GM18907 (cell line): ENCODE data around the gene MRFAP1L1.
"Not testable (repeated sequence)": the region's sequence is repeated elsewhere in the genome, so short reads cannot be mapped to it uniquely, and the experiment has no call there.

Source experiments
- ATAC-seq: cut with Tn5 transposase; IDR thresholded peaks from one replicate; pipeline ENCODE4 v1.9.1; 2021; ENCODE audit warnings: mild to moderate bottlenecking, moderate library complexity; ENCODE audit not compliant: unreplicated experiment

The MRFAP1L1 gene

GRCh38 chr4:6692379-6692778, 17.3 kb downstream of the MRFAP1L1 start:
- ATAC-seq, result no peak

GRCh38 chr4:6689506-6689960, 20.1 kb downstream of the MRFAP1L1 start:
- ATAC-seq, result no peak

DNA sequence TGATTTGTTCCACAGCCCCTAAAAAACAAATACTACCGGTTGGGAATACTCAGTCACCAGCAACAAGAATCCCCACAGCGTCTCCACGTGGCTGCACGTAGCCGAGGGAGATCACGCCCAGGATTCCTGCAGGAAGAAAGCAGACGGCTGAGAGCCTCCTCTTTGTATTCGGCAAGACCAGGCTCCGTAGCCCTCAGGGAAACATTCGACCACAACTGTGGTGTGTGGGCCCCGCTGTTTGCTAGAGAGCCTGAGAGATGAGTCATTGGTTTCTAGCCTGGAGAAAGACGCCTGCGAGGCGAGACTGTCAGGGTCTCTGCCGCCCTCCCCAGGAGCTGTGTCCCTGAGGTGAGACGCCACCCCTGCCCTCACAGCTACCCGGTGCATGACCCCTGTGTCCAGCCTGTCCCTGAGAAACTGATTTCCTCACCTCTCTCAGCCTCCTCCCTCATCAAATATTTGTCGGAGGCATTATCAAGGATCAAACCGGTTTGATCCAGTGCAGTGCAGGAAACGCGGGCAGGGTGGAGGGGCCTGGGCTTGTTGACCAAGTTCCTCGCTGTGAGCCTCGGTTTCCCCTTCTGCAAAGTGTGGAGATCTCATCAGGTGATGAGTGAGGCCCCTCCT, 20.7 kb downstream of the MRFAP1L1 start:
- ATAC-seq, result peak; percentile 79

DNA sequence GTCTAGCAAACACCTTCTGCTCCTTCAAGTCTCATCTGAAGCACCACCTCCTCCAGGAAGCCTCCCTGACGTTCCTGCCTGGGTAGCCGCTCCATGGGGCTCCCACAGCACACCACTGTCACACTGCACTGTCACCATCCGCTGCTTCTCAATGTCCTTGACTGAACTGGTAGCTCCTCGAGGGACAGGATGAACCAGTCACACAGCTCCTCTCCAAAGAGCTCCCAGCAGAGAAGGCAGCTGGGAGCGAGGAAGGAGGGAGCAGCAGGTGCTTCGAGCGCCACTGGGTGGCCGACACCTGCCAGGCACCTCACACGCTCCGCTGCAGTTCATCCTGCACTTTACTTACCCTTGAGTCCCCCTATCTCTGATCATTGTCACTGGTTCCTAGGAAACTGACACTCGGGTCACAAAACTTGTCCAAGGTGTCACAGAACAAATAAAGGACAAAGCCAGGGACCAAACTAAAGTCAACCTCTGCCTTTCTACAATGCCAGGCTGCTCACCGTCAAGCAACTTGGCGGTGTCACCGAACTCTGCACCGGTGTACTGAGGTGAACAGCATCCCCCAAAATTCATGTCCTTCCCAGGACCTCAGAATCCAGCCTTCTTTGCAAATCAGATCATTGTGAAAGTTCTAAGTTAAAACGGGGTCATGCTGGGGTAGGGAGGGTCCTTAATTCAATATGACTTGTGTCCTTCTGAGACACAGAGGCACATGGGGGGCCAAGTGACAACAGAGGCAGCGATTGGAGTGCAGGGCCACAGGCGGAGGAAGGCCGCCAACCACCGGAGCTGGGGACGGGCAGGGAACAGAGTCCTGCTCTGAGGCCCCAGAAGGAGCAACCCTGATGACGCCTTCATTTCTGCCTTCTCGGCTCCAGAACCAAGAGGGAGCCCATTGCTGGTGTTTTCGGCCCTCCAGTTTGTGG, 21.5 kb downstream of the MRFAP1L1 start:
- no peak for ATAC-seq

- no peak for ATAC-seq
These were observed 23.4 kb downstream of the MRFAP1L1 start for GRCh38 chr4:6686104-6686787.

DNA sequence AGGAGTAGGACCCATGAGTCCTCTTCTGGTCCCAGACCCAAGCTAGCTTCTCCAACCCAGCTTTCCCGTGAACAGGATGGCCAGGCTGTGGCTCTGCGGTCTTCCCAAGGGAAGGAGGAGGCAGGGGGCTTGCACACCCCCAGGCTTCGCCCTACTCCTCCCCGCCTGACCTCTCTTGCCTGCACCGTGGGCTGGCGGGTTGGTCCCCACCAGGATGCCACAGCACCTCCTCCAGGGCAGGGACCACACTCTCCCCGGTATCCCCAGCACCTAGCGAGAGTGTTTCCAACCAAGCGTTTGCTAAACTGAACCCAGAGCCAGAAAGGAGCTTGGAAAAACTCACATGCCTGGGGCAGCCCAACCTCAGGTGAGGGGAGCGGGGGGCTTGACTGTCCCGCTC, 25.0 kb downstream of the MRFAP1L1 start:
- no peak for ATAC-seq

DNA sequence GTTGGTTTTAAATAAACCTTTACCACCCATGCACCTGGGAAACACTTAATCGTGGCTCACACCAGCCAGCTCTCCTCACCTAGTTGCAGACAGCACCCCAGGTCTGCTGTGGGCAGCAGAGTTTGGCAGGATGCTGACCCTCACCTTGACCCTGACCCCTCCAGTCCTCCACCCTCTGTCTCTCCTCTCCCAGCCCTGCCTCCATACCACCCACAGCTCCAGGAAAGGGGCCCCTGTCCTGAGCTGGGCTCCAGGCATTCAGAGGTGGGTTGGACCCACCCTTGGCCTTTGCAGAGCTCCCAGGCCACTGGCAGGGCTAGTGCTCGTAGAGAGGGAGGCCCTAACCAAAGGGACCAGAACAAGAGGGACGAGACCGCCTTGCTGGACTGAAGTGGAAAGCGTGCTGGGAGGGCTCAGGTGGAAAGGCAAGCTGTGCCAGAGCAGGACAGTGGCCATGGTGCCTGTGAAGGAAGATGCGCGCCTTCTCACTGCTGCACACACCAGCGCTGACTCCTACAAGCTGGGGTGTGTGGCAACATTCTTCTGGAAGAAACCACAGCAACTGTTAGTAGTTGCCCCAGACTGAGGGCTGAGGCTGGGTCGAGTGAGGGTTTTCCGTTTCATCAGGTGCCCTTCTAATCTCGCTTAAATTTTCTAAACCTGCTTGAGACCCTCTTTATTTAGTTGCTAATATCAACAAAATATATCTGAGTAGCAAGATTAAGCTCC, 26.6 kb downstream of the MRFAP1L1 start:
- ATAC-seq, result no peak

DNA sequence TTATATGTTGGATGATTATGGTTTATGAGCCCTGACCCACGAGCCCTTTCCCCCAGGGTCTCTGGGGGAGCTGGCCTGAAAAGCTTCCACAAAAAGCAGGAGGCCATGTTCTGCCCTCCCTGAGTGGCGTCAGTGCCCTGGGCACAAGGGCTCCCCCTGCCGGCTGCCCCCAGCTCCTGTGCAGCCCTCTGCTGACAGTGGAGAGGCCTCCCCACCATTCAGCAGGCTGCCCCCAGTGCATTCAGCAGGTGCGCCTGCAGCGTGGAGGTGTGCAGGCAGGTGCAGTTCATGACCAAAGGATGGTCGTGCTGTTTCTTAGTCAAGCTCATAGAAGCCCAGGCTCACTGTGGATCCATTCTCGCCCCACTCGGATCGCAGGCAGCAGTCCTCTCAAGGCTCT, 28.5 kb downstream of the MRFAP1L1 start:
- no peak for ATAC-seq

DNA sequence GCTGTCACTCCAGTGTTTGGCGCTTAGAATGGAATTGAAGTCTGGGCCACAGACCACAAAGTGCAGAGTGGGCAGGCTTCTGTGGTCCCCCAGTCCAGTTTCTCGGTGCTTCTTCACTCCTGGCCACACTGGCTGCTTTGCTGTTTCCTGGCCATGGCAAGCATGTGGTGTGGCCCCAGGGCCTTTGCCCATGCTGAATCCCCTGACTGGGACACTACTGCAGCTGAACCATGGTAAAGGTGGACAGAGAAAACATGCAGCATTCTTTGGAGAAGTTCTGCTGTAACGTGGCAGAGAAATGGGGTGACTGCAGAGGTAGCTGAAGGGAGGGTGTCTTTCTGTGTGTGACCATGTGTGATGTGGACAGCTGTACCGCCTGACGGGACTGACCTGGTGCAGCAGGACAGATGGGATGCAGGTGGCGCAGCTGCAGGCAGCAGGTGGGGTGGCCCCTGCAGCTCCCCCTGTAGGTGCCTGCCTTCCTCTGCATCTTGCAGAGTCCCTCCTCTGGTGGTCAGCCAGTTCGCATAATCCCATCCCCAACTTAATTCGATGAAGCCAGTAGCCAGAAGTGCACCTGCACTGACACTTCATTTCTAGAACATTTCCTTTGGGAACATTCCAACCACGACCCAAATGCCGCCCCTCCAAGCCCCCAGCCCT, 29.2 kb downstream of the MRFAP1L1 start:
- ATAC-seq, result no peak

DNA sequence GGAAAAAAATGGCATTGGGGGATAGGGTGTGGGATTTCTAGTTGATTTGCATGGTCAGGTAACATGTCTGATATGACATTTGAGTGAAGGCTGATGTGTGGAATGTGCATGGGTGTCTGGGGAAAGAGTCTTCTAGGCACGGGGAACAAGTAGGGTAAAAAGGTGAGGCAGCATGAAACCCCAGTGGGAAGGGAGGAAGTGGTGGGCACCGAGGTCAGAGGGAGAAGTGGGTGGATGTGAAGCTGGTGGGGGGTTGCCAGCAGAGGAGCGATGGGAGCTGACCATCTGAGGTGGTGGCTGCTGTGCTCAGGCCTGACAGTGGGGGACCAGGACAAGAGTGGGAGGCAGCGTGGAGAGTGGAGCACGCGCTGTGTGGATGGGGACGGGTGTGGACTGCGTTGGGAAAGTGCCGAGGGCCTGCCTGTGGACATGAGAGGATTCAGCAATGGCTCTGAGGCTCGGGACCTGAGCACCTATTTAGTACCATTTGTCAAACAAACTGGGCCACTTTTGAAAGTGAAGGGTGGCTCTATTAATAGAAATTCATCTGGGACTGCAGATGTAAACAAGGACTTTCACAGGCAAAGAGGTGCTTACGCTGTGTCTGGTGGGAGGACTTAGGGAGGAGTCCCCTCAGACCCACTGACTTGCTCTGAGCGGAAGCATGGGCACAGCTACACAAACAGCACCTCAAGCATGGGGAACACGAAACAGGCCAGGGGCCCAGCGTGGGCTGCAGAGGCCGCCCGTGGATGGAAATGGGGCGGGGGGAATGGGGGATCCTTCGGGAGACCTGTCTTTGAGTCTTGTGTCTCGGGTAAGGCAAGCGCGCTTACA, 32.7 kb downstream of the MRFAP1L1 start:
- ATAC-seq, result no peak

GRCh38 chr4:6674500-6675149, 35.0 kb downstream of the MRFAP1L1 start:
- peak; percentile 36 for ATAC-seq

- ATAC-seq, result peak; percentile 76
These were observed 35.8 kb downstream of the MRFAP1L1 start for GRCh38 chr4:6673660-6674499.

DNA sequence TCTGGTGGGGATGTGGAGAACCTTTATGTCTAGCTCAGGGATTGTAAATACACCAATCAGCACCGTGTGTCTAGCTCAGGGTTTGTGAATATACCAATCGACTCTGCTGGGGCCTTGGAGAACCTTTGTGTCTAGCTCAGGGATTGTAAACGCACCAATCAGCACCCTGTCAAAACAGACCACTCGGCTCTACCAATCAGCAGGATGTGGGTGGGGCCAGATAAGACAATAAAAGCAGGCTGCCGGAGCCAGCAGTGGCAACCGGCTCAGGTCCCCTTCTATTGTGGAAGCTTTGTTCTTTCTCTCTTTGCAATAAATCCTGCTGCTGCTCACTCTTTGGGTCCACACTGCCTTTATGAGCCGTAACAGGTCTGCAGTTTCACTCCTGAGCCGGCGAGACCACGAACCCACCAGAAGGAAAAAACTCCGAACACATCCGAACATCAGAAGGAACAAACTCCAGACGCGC, 36.4 kb downstream of the MRFAP1L1 start:
- not testable (repeated sequence) for ATAC-seq

GRCh38 chr4:6672541-6673190, 37.0 kb downstream of the MRFAP1L1 start:
- not testable (repeated sequence) for ATAC-seq

- no peak for ATAC-seq
These were observed 37.5 kb downstream of the MRFAP1L1 start for GRCh38 chr4:6672131-6672530.

GRCh38 chr4:6671648-6672047, 38.0 kb downstream of the MRFAP1L1 start:
- ATAC-seq, result no peak

GRCh38 chr4:6668391-6668790, 41.3 kb downstream of the MRFAP1L1 start:
- ATAC-seq, result no peak

GRCh38 chr4:6665320-6665654, 44.4 kb downstream of the MRFAP1L1 start:
- ATAC-seq, result no peak
